Gastroesophageal sphincter (tissue), 3 donors: Measurements from ENCODE around the gene MAGEA12.

Source experiments
- CTCF ChIP-seq, 4 experiments: fragments of 200-600 bp in 2 of 4; fragments of 450-650 bp in 2 of 4; sonication (generic) in 1 of 4; IDR thresholded peaks; one replicate each; pipeline ENCODE4 v1.5.1; 2017 to 2019; ENCODE audit warnings: antibody characterized with exemption in 4 of 4, mild to moderate bottlenecking in 2 of 4, moderate library complexity in 2 of 4
- POLR2A ChIP-seq, 2 donors: fragments of 450-650 bp; IDR thresholded peaks; one replicate each; pipeline ENCODE4 v1.6.1; 2017; ENCODE audit warnings: antibody characterized with exemption in 2 of 2, mild to moderate bottlenecking in 2 of 2, moderate library complexity in 1 of 2
- POLR2AphosphoS5 ChIP-seq: sonication (generic); formaldehyde crosslinking; IDR thresholded peaks from one replicate; pipeline ENCODE4 v1.6.1; 2017; ENCODE audit warnings: antibody characterized with exemption

- TF ChIP-seq POLR2AphosphoS5 (no peak), POLR2A (IDR thresholded peaks at IDR 0.05) (no peak), CTCF (IDR thresholded peaks at IDR 0.05) (no peak)
These were observed at the start of gene MAGEA12, which contains the start of gene CSAG1 for GRCh38 chrX:152733261-152733975.
